GM06990 (cell line): ENCODE measurements around the gene DIAPH1.

Experiments
- DNase-seq: peaks from one replicate; pipeline ENCODE4 v3.0.0-alpha.2; 2011; ENCODE audit not compliant: insufficient read length; ENCODE audit errors: extremely low read depth
- H3K27me3 ChIP-seq: replicated peaks from 2 replicates; pipeline ENCODE4 v1.6.0; 2011; ENCODE audit warnings: low read length; ENCODE audit not compliant: control insufficient read depth, insufficient read depth
- H3K36me3 ChIP-seq: 2 replicates; pipeline ENCODE4 v1.5.1; 2011; ENCODE audit warnings: low read length; ENCODE audit not compliant: control insufficient read depth, insufficient read depth
- H3K4me3 ChIP-seq: replicated peaks from 2 replicates; pipeline ENCODE4 v1.5.1; 2011; ENCODE audit warnings: low read depth, mild to moderate bottlenecking, control low read depth, low read length
- CTCF ChIP-seq: IDR thresholded peaks from 2 replicates; pipeline ENCODE4 v1.5.1; 2011; ENCODE audit warnings: low read length, control low read depth, mild to moderate bottlenecking, inconsistent platforms; ENCODE audit not compliant: insufficient read depth, poor library complexity, severe bottlenecking

DIAPH1 gene

GRCh38 chr5:141506381-141507155 lies 112.2 kb downstream of the DIAPH1 start:
- Histone ChIP-seq H3K4me3 (no peak overlapping the region), H3K27me3 (no peaks in the 10 kb centered on the region), H3K36me3 (peaks cover 2% of the 10 kb centered on the region; the same call in 1 of the 2 replicates)
- TF ChIP-seq CTCF = no peak
- no peak for DNase-seq

GRCh38 chr5:141504216-141504615 lies 114.6 kb downstream of the DIAPH1 start:
- Histone ChIP-seq H3K36me3 (peaks cover 2% of the 10 kb centered on the region; the same call in 1 of the 2 replicates), H3K4me3 (no peak overlapping the region), H3K27me3 (no peaks in the 10 kb centered on the region)
- no peak for DNase-seq
- no peak for TF ChIP-seq CTCF

GRCh38 chr5:141503681-141504080 lies 115.1 kb downstream of the DIAPH1 start:
- TF ChIP-seq CTCF = no peak
- DNase-seq = no peak
- Histone ChIP-seq H3K4me3 (no peak overlapping the region), H3K36me3 (peaks cover 2% of the 10 kb centered on the region; the same call in 1 of the 2 replicates), H3K27me3 (no peaks in the 10 kb centered on the region)

GRCh38 chr5:141501761-141502160 lies 117.0 kb downstream of the DIAPH1 start:
- H3K4me3 ChIP-seq = no peak overlapping the region
- DNase-seq = no peak
- no peak for TF ChIP-seq CTCF
- no peaks in the 10 kb centered on the region for H3K27me3 ChIP-seq
- peaks cover 2% of the 10 kb centered on the region for H3K36me3 ChIP-seq

GRCh38 chr5:141496038-141496437 lies 122.8 kb downstream of the DIAPH1 start:
- DNase-seq = no peak
- no peaks in the 10 kb centered on the region for H3K27me3 ChIP-seq
- no peak overlapping the region for H3K4me3 ChIP-seq
- TF ChIP-seq CTCF = no peak
- H3K36me3 ChIP-seq = no peaks in the 10 kb centered on the region; the same call in none of the 2 replicates

GRCh38 chr5:141495453-141495811 lies 123.4 kb downstream of the DIAPH1 start:
- no peaks in the 10 kb centered on the region for H3K27me3 ChIP-seq
- no peak for TF ChIP-seq CTCF
- H3K36me3 ChIP-seq = no peaks in the 10 kb centered on the region; the same call in none of the 2 replicates
- no peak overlapping the region for H3K4me3 ChIP-seq
- no peak for DNase-seq
